Spleen (tissue), 13 donors: ENCODE results near the gene TBC1D16. TPM values are rescaled to one million over a fixed set of nuclear protein-coding genes. Genes with fewer than 3 reads are reported as not detected.

Experiments used
- DNase-seq: peaks from one replicate; pipeline ENCODE4 v3.0.0-alpha.2; 2020
- H3K27ac ChIP-seq, 8 donors: fragments of 200-600 bp; sonication (generic) in 7 of 8; 1 replicate in 4 of 8; 2 replicates in 4 of 8; pipeline versions ENCODE4 v1.5.0 to v1.8.0; 2016 to 2021; ENCODE audit warnings: inconsistent platforms in 4 of 8, mild to moderate bottlenecking in 4 of 8, moderate library complexity in 1 of 8
- H3K27me3 ChIP-seq, 7 donors: fragments of 200-600 bp; sonication (generic) in 6 of 7; replicated peaks in 1 of 7; 1 replicate in 4 of 7; 2 replicates in 3 of 7; pipeline versions ENCODE4 v1.5.0 to v1.8.0; 2016 to 2021; ENCODE audit warnings: inconsistent platforms in 3 of 7, mild to moderate bottlenecking in 1 of 7
- H3K36me3 ChIP-seq, 6 donors: fragments of 200-600 bp; sonication (generic) in 5 of 6; 1 replicate in 4 of 6; 2 replicates in 2 of 6; pipeline versions ENCODE4 v1.5.0 to v1.8.0; 2016 to 2021; ENCODE audit warnings: inconsistent platforms in 2 of 6
- H3K4me1 ChIP-seq, 6 donors: fragments of 200-600 bp; sonication (generic) in 5 of 6; 1 replicate in 3 of 6; 2 replicates in 3 of 6; pipeline versions ENCODE4 v1.5.0 to v1.8.0; 2016 to 2021; ENCODE audit warnings: inconsistent platforms in 3 of 6
- H3K4me3 ChIP-seq, 8 donors: fragments of 200-600 bp; sonication (generic) in 7 of 8; 1 replicate in 4 of 8; 2 replicates in 4 of 8; pipeline versions ENCODE4 v1.5.0 to v1.8.0; 2016 to 2021; ENCODE audit warnings: inconsistent platforms in 4 of 8, mild to moderate bottlenecking in 4 of 8, moderate library complexity in 2 of 8
- H3K9me3 ChIP-seq, 8 donors: fragments of 200-600 bp; sonication (generic) in 7 of 8; 1 replicate in 4 of 8; 2 replicates in 4 of 8; pipeline versions ENCODE4 v1.5.0 to v1.8.0; 2016 to 2021; ENCODE audit warnings: inconsistent platforms in 4 of 8
- POLR2A ChIP-seq, 3 donors: fragments of 450-650 bp; IDR thresholded peaks; one replicate each; pipeline ENCODE4 v1.5.1; 2017; ENCODE audit warnings: antibody characterized with exemption in 3 of 3, mild to moderate bottlenecking in 1 of 3
- POLR2AphosphoS5 ChIP-seq, 3 donors: sonication (generic); formaldehyde crosslinking; IDR thresholded peaks; one replicate each; pipeline ENCODE4 v1.5.1; 2017; ENCODE audit warnings: antibody characterized with exemption in 3 of 3
- WGBS, 5 donors: extraction: QIAGEN DNeasy Blood & Tissue Kit in 3 of 5; methylation state at CpG; one replicate each; pipeline versions ENCODE4 v1.1.5 to v1.1.7; 2013 to 2018; 5-methylcytosine and 5-hydroxymethylcytosine counted together
- intact Hi-C: fragments of 100-400 bp; cut with DNase I; formaldehyde crosslinking; loops from one replicate; pipeline ENCODE4 v1.15.0; 2023; ENCODE audit warnings: low total_unique reads
- long read RNA-seq, 2 donors: transcript quantifications; one replicate each; lab custom pipeline, GENCODE V29; 2026
- polyA plus RNA-seq, 3 donors: library from polyadenylated mRNA; stranded (reverse); fragments of 200-250 nt; gene quantifications; one replicate each; pipeline ENCODE4 v1.2.1, GENCODE V29; 2013
- total RNA-seq, 7 donors: library from RNA; depleted of rRNA in 3 of 7; stranded (reverse); fragments of >200 nt in 3 of 7; fragmentation: NEBNext Ultra II Directional in 4 of 7; extraction: Animal tissue kit (Norgen Biotek cat#: 25700) in 4 of 7; gene quantifications; one replicate each; pipeline versions ENCODE4 v1.1.0 to v1.2.1, GENCODE V29; 2016 to 2021
- TF ChIP-seq, protein P1 (sequence below), 11 experiments: fragments of 200-600 bp in 7 of 11; fragments of 450-650 bp in 4 of 11; sonication (generic) in 4 of 11; IDR thresholded peaks in 8 of 11; conservative IDR thresholded peaks in 3 of 11; 1 replicate in 7 of 11; 2 replicates in 4 of 11; pipeline versions ENCODE4 v1.4.0 to v1.8.0; 2016 to 2021; ENCODE audit warnings: antibody characterized with exemption in 11 of 11, inconsistent platforms in 4 of 11, mild to moderate bottlenecking in 1 of 11
- donor health status: healthy with polysubstance abuse.
- donor health status: DM: no; HTN: no; CAD: no; lungs with moderate emphysema.
- donor health status: DM: no; HTN: no; CAD: no.
- donor health status: Bipolar disorder and iron deficiency.
- donor health status: healthy.
- donor health status: DM: no; HTN: no; CAD: no.
- donor health status: DM: yes; HTN: yes; CAD: no.

Gene TBC1D16, protein sequence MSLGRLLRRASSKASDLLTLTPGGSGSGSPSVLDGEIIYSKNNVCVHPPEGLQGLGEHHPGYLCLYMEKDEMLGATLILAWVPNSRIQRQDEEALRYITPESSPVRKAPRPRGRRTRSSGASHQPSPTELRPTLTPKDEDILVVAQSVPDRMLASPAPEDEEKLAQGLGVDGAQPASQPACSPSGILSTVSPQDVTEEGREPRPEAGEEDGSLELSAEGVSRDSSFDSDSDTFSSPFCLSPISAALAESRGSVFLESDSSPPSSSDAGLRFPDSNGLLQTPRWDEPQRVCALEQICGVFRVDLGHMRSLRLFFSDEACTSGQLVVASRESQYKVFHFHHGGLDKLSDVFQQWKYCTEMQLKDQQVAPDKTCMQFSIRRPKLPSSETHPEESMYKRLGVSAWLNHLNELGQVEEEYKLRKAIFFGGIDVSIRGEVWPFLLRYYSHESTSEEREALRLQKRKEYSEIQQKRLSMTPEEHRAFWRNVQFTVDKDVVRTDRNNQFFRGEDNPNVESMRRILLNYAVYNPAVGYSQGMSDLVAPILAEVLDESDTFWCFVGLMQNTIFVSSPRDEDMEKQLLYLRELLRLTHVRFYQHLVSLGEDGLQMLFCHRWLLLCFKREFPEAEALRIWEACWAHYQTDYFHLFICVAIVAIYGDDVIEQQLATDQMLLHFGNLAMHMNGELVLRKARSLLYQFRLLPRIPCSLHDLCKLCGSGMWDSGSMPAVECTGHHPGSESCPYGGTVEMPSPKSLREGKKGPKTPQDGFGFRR
- total RNA-seq, result 10 to 100 TPM in 6 of 7 donors, 1 to 10 TPM in 1; 5.6 to 33.6 (median 25.5) TPM
- polyA plus RNA-seq, result 1 to 10 TPM; 1.3 to 5.4 (median 3.0) TPM
- long read RNA-seq, donor 1, result 0 reads
- long read RNA-seq, donor 2, result 0 reads

DNA sequence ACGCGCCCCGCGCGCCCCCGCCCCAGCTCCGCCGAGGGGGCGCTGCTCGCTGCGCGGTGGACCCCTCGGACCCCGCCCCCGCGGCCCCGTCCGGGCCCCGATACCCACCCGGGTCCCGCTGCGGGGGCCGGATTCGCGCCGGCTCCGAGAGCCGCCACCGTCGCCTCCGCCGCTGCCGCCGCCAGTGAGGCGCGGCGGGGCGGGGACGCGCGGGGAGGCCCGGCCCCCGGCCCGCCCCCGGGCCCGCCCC is at the start of gene TBC1D16:
TBC1D16 (minus strand) TSS at position 186 of the 250 bp plus-strand sequence. CDS start 22,325 bp downstream, outside the sequence.
- TF ChIP-seq, protein P1, sequence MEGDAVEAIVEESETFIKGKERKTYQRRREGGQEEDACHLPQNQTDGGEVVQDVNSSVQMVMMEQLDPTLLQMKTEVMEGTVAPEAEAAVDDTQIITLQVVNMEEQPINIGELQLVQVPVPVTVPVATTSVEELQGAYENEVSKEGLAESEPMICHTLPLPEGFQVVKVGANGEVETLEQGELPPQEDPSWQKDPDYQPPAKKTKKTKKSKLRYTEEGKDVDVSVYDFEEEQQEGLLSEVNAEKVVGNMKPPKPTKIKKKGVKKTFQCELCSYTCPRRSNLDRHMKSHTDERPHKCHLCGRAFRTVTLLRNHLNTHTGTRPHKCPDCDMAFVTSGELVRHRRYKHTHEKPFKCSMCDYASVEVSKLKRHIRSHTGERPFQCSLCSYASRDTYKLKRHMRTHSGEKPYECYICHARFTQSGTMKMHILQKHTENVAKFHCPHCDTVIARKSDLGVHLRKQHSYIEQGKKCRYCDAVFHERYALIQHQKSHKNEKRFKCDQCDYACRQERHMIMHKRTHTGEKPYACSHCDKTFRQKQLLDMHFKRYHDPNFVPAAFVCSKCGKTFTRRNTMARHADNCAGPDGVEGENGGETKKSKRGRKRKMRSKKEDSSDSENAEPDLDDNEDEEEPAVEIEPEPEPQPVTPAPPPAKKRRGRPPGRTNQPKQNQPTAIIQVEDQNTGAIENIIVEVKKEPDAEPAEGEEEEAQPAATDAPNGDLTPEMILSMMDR (IDR thresholded peaks at IDR 0.05 in 8 of 11, conservative IDR thresholded peaks at IDR 0.05 in 3 of 11), result no peak
- no peak for TF ChIP-seq POLR2A (IDR thresholded peaks at IDR 0.05)
- TF ChIP-seq POLR2AphosphoS5 (IDR thresholded peaks at IDR 0.05), result no peak
- 0 to 2% (median 1%) methylated on average over 11 to 46 of the region's 46 CpGs; no CpG with 5 or more reads in 1 of the 5 donors for WGBS, 5 donors
- Histone ChIP-seq H3K36me3 (no peaks in the 10 kb centered on the region), H3K27ac (peak within 1 kb of the TSS; percentile 49 to 92 (median 84)), H3K27me3 (peaks cover 0 to 24% (median 0%) of the 10 kb centered on the region in 7 donors), H3K4me3 (peak within 1 kb of the TSS; percentile 75 to 92 (median 81)), H3K9me3 (no peaks in the 10 kb centered on the region), H3K4me1 (peaks cover 0 to 38% (median 20%) of the 10 kb centered on the region in 6 donors)
- DNase-seq, result no peak
- intact Hi-C loops, result no loop called here

DNA sequence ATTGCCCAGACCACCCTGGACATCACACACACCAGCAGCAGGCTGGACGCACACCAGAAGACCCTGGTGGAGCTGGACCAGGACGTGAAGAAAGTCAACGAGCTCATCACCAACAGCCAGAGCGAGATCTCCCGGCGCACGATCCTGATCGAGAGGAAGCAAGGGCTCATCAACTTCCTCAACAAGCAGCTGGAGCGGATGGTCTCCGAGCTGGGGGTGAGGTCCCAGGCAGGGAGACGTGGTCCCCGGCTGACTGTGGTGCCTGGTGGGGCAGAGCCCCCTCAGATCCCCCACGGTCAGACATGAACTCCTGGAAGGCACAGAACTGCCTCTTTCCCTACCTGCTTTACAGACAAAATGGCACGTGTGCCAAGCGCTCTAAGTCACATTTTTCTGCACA is 49.1 kb upstream of the TBC1D16 start:
- Histone ChIP-seq H3K4me3 (no peak overlapping the region), H3K27me3 (peaks cover 0 to 21% (median 0%) of the 10 kb centered on the region in 7 donors), H3K36me3 (no peaks in the 10 kb centered on the region), H3K4me1 (peaks cover 0 to 10% (median 6%) of the 10 kb centered on the region in 6 donors), H3K9me3 (no peaks in the 10 kb centered on the region), H3K27ac (no peak overlapping the region)
- intact Hi-C loops, result no loop called here
- WGBS, 5 donors, result 74 to 84% (median 82%) methylated on average over 15 of the region's 15 CpGs
- TF ChIP-seq POLR2AphosphoS5 (IDR thresholded peaks at IDR 0.05), result no peak
- TF ChIP-seq POLR2A (IDR thresholded peaks at IDR 0.05), result no peak
- TF ChIP-seq, protein P1 (IDR thresholded peaks at IDR 0.05 in 8 of 11, conservative IDR thresholded peaks at IDR 0.05 in 3 of 11), result no peak
- DNase-seq, result no peak

DNA sequence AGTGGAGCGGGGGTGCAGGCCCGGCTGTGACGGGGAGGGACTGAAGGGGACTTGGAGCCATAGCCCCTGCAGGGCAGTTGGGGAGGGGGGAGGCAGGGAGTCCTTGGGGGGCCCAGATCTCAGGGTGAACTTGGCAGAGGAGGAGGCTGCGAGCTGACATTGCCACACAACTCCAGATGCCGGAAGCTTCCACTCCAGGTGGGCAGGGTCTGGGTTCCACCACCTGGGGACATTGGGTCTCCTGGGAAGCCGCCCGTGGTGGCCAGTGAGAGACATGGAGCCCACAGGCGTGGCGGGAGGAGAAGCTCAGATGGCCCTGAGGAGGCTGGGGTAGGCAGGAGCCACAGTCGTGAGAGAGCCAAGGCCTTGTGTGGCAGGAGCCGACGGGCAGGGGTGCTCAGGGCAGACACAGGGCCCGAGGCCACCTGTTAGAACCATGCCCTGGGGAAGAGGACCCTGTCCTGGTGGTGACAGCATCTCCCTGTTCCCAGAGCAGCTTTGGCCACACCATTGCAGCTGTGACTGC is 47.5 kb upstream of the TBC1D16 start:
- no peaks in the 10 kb centered on the region for H3K36me3 ChIP-seq
- intact Hi-C loops, result no loop called here
- whole genome bisulfite sequencing, 5 donors, result 78 to 86% (median 84%) methylated on average over 7 to 13 of the region's 13 CpGs

More for the DNA sequence above, 47.5 kb upstream of the TBC1D16 start:
- H3K9me3 ChIP-seq, result no peaks in the 10 kb centered on the region
- H3K27me3 ChIP-seq, result peaks cover 0 to 14% (median 0%) of the 10 kb centered on the region in 7 donors
- no peak overlapping the region for H3K4me3 ChIP-seq
- H3K4me1 ChIP-seq, result peaks cover 0 to 10% (median 6%) of the 10 kb centered on the region in 6 donors
- peak; percentile 72 for DNase-seq
- TF ChIP-seq, protein P1 (IDR thresholded peaks at IDR 0.05 in 8 of 11, conservative IDR thresholded peaks at IDR 0.05 in 3 of 11), result no peak
- TF ChIP-seq POLR2AphosphoS5 (IDR thresholded peaks at IDR 0.05) (no peak), POLR2A (IDR thresholded peaks at IDR 0.05) (no peak)
- no peak overlapping the region for H3K27ac ChIP-seq
